ENCODE data around the gene DGKG. TPM values are rescaled to one million over a fixed set of nuclear protein-coding genes. Genes with fewer than 3 reads are reported as not detected.
A peak's percentile ranks its signal among the peaks of the same experiment; 100 is the strongest.

Gene DGKG
- total RNA-seq, 1 donor from 2014 or later: 0.54 TPM

DNA sequence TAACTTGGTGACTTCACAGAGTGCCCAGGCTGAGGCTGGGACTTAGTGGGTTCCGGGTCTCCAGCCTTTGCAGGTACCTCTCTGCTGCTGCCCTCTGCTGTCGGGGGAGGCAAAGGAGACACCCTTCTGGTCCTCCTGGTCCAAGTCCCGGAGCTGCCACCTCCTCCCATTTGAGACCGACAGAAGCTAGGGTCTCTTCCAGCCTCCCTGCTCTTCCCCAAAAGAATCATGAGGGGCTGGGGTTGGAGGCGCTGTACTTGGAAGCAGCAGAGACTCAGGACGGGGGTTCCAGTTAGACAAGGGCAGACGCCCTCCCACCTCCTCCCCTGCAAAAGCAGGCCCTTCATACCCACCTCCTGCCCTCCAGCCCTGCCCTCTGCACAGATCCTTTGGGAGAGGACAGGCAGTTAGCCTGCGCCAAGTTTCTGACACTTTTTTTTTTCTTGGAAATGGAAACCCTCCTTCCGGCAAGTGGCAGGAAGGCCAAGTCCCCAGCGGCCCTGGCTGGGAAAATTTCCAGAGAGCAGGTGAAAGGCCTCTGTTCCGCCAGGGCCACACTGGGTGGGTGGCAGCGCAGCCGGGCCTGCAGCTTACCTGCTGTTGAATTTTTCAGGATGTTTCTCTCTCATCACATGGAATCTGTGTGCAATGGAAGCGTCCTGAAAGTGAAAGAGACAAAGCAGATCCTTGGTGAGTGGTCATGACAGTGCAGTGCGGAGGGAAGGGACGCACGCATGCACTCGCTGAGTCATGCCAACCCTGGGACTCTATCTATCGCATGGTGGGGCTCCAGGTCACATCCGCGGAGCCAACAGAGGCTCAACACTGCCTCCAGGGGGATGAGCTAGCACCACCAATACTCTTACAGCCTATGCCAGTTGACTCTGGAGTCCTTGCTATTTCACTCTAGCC is 119.9 kb downstream of the DGKG start:
- Mint-ChIP-seq H3K4me3 (ENCODE audit: unreplicated experiment) (no peak overlapping the region), H3K4me1 (ENCODE audit: unreplicated experiment) (peaks cover 2% of the 10 kb centered on the region), H3K27me3 (ENCODE audit: unreplicated experiment) (no peaks in the 10 kb centered on the region), H3K36me3 (ENCODE audit: low read depth, unreplicated experiment) (no peaks in the 10 kb centered on the region), H3K27ac (ENCODE audit: unreplicated experiment) (no peak overlapping the region), H3K9me3 (ENCODE audit: unreplicated experiment) (no peaks in the 10 kb centered on the region)
- DNase-seq (ENCODE audit: low spot score): peak; percentile 70
- TF ChIP-seq, protein P1, sequence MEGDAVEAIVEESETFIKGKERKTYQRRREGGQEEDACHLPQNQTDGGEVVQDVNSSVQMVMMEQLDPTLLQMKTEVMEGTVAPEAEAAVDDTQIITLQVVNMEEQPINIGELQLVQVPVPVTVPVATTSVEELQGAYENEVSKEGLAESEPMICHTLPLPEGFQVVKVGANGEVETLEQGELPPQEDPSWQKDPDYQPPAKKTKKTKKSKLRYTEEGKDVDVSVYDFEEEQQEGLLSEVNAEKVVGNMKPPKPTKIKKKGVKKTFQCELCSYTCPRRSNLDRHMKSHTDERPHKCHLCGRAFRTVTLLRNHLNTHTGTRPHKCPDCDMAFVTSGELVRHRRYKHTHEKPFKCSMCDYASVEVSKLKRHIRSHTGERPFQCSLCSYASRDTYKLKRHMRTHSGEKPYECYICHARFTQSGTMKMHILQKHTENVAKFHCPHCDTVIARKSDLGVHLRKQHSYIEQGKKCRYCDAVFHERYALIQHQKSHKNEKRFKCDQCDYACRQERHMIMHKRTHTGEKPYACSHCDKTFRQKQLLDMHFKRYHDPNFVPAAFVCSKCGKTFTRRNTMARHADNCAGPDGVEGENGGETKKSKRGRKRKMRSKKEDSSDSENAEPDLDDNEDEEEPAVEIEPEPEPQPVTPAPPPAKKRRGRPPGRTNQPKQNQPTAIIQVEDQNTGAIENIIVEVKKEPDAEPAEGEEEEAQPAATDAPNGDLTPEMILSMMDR (IDR thresholded peaks at IDR 0.05; ENCODE audit: unreplicated experiment): peak; percentile 34

DNA sequence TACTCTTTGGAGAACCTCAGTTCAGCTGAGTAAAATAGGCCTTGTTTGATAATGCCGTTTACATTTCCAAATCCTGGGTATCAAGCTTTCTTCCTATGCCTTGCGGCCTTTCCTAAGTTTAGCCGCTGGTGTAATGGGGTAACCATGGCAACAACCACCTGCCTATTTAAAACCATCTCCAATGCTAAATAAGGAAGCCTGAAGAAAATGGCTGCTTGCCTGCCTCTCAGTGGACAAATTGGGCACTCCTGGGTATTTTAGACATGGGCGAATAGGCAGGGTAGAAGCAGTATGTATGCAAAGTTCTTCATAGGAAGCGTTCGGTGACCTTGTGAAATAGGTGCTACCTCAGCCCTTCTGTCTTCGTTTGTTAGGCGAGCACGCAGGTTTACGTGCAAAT is 122.7 kb downstream of the DGKG start:
- DNase-seq (ENCODE audit: low spot score): peak; percentile 29
- TF ChIP-seq, protein P1 (IDR thresholded peaks at IDR 0.05; ENCODE audit: unreplicated experiment): peak; percentile 14
- Mint-ChIP-seq H3K27me3 (ENCODE audit: unreplicated experiment) (no peaks in the 10 kb centered on the region), H3K4me3 (ENCODE audit: unreplicated experiment) (no peak overlapping the region), H3K9me3 (ENCODE audit: unreplicated experiment) (no peaks in the 10 kb centered on the region), H3K36me3 (ENCODE audit: low read depth, unreplicated experiment) (no peaks in the 10 kb centered on the region), H3K4me1 (ENCODE audit: unreplicated experiment) (peaks cover 2% of the 10 kb centered on the region), H3K27ac (ENCODE audit: unreplicated experiment) (peak overlapping the region; percentile 88)

DNA sequence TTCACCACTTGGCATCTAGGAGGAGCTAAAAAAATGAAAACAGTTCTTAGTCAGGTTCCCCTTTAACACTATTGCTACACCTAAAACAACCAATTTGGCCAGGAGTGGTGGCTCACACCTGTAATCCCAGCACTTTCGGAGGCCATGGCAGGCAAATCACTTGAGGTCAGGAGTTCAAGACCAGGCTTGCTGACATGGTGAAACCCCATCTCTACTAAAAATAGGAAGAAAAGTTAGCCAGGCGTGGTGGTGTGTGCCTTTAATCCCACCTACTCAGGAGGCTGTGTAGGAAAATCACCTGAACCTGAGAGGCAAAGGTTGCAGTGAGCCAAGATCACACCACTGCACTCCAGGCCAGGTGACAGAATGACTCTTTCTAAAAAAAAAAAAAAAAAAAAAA is 124.1 kb downstream of the DGKG start:
- Mint-ChIP-seq H3K4me1 (ENCODE audit: unreplicated experiment) (peaks cover 2% of the 10 kb centered on the region), H3K27ac (ENCODE audit: unreplicated experiment) (no peak overlapping the region), H3K27me3 (ENCODE audit: unreplicated experiment) (no peaks in the 10 kb centered on the region), H3K4me3 (ENCODE audit: unreplicated experiment) (no peak overlapping the region), H3K9me3 (ENCODE audit: unreplicated experiment) (no peaks in the 10 kb centered on the region), H3K36me3 (ENCODE audit: low read depth, unreplicated experiment) (no peaks in the 10 kb centered on the region)
- no peak for DNase-seq (ENCODE audit: low spot score)
- TF ChIP-seq, protein P1 (IDR thresholded peaks at IDR 0.05; ENCODE audit: unreplicated experiment): no peak

DNA sequence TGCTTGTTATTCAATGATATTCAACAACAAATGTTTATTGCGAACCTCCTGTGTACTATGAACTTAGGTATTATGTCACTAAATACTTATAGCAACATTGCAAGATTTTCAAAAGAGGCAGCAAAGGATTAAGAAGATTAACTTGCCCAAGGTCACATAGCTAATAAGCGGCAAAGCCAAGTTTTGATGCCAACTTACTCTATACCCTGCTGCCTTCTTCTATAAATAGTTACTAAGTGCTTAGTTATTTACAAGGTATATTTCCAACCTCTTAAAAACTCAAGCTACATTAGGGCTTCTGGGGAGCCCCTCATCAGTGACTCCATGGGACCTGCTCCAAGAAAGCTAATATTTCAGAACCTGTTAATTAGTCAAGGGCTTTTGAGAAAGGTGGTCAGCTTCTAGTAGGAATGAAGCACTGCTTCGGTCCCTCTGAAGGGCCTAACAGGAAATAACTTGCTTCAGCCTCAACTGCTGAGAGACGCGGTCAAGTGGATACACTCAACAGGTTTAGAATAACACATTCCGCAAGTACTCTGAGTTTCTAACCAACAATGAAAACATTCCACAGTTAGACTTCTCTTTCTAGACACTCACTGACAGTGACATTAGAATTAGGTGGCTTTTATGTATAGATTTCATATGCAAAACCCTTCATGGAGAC is 125.5 kb downstream of the DGKG start:
- DNase-seq (ENCODE audit: low spot score): no peak
- no peak overlapping the region for H3K4me3 Mint-ChIP-seq (ENCODE audit: unreplicated experiment)
- TF ChIP-seq, protein P1 (IDR thresholded peaks at IDR 0.05; ENCODE audit: unreplicated experiment): no peak
- no peaks in the 10 kb centered on the region for H3K9me3 Mint-ChIP-seq (ENCODE audit: unreplicated experiment)
- peaks cover 1% of the 10 kb centered on the region for H3K4me1 Mint-ChIP-seq (ENCODE audit: unreplicated experiment)
- no peaks in the 10 kb centered on the region for H3K27me3 Mint-ChIP-seq (ENCODE audit: unreplicated experiment)
- no peaks in the 10 kb centered on the region for H3K36me3 Mint-ChIP-seq (ENCODE audit: low read depth, unreplicated experiment)
- no peak overlapping the region for H3K27ac Mint-ChIP-seq (ENCODE audit: unreplicated experiment)

DNA sequence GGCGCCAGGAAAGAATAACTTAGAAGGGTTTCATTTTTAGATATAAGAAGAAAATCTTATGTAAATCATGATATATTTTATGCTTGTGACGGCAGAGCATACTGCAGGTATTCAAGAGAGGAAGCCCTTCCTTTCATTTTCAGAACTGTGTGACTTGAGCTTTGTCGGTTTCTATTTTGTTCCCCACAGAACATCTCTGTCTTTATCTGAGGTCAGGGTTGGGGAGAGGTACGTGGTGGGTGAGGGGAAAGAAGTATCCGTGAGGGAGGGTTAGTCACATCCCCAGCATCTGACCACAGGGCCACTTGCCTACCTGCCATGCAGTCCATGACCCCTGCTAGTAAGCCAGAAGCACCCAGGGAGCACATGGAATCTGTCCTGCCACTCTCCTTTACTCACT is 126.5 kb downstream of the DGKG start:
- no peak for DNase-seq (ENCODE audit: low spot score)
- no peaks in the 10 kb centered on the region for H3K36me3 Mint-ChIP-seq (ENCODE audit: low read depth, unreplicated experiment)
- H3K9me3 Mint-ChIP-seq (ENCODE audit: unreplicated experiment): no peaks in the 10 kb centered on the region
- peaks cover 2% of the 10 kb centered on the region for H3K4me1 Mint-ChIP-seq (ENCODE audit: unreplicated experiment)
- no peaks in the 10 kb centered on the region for H3K27me3 Mint-ChIP-seq (ENCODE audit: unreplicated experiment)
- H3K4me3 Mint-ChIP-seq (ENCODE audit: unreplicated experiment): no peak overlapping the region
- H3K27ac Mint-ChIP-seq (ENCODE audit: unreplicated experiment): no peak overlapping the region
- TF ChIP-seq, protein P1 (IDR thresholded peaks at IDR 0.05; ENCODE audit: unreplicated experiment): no peak

Measured in endothelial cell (in vitro differentiated cells).